GM12872 (cell line): ENCODE data around the gene C16orf82.

Experiments used
- CTCF ChIP-seq: IDR thresholded peaks from 3 replicates; pipeline ENCODE4 v1.5.1; 2011; ENCODE audit warnings: low read depth, mild to moderate bottlenecking, low read length, moderate library complexity; ENCODE audit not compliant: insufficient read depth

Gene C16orf82

GRCh38 chr16:27066668-27067537, at the start of gene C16orf82:
Gene C16orf82, plus strand, starts transcription at chr16:27066927.
- no peak for TF ChIP-seq CTCF

GRCh38 chr16:27020031-27020430, 46.7 kb upstream of the C16orf82 start:
- TF ChIP-seq CTCF = no peak

- TF ChIP-seq CTCF = no peak
Measured at GRCh38 chr16:27024010-27024409, 42.7 kb upstream of the C16orf82 start.

DNA sequence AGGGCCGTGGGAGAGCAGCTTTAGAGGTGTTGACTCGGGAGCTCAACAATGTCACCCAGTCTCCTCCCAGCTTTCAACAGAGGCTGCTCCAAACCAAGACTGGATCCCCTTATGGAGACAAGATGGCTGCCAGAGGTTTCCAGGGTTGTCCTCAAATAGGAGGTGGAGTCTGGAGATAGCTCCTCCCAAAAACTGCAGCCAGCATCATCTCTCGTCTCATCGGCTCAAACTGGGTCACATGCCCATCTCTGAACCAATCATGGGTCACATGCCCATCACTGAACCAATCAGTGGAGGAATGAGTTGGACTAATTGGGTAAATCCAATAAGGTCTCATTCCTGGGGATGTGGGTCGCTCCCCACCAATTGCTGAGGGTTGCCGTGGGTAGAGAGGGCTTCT, 41.1 kb upstream of the C16orf82 start:
- no peak for TF ChIP-seq CTCF

DNA sequence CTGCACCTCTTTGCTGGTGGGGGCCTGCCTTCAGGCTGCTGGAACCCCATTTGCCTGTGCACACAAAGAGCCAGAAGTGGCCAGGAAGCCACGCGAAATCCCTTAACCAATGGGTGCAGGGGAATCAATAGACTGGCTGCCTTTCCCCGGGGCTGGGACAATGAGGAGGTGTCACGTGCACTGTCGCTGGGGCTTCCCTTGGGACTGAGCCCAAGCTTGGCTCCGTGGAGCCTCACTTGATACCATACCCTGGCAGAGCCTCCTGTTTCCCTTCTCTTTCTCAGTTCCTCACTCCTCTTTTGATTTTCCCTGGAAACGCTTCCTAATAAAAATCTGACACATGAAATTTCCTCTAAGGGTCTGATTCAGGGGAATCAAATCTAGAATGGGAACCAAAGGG, 38.8 kb upstream of the C16orf82 start:
- no peak for TF ChIP-seq CTCF

DNA sequence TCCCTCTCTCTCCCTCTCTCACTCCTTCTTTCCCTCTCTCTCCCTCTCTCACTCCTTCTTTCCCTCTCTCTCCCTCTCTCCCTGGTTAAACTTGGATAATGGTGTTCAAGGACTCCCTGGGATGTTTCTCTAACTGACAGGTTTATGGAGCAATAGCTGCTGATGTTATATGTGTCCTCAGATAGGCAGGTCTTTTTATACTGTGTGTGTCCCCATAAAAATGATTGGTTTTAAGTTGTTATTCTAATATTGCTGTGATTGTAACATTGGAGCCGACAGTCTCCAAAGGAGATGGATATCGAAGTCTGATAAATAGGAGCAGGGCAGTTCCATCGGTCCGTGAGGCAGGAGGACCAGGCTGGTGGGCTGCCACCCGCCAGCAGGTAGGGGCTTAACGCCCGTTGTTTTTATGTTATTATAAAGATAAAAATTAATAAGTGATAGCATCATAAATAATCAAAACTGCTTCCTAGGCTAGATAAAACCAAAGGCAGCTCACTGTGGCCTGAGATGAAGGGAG, 38.1 kb upstream of the C16orf82 start:
- TF ChIP-seq CTCF = no peak

DNA sequence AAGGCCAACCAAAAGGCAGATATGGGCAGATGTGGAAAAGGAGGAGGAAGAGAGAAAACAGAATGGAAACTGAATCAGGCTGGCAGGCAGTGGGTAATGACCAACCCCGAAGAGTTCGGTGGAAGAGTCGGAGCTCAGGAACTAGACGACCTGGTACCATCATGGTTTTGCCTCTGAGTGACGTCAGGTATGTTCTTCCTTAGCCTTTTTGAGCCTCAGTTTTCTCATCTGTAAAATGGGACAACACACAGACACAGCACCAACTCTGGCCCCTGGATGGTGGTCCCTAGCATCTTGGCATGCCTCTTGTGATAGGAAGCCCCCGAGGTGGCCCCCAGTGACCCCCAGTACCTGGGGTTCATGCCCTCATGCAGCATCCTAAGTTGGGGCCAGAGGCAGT, 37.2 kb upstream of the C16orf82 start:
- TF ChIP-seq CTCF = no peak
